ENCODE measurements around the gene COQ8A. TPM values are rescaled to one million over a fixed set of nuclear protein-coding genes. Genes with fewer than 3 reads are reported as not detected.

Gene COQ8A
- total RNA-seq, 1 experiment from 2014 or later, result 35.3 TPM

GRCh38 chr1:226975259-226976250, 35.5 kb downstream of the COQ8A start:
- no peak for ATAC-seq
- no peaks in the 10 kb centered on the region for H3K4me1 ChIP-seq (ENCODE audit: control insufficient read depth in 1 of 2, insufficient read depth in 2 of 2, low read length in 2 of 2)
- no peak overlapping the region for H3K4me2 ChIP-seq (ENCODE audit: low read length)
- H3K9ac ChIP-seq (ENCODE audit: low read length), result no peak overlapping the region
- no peaks in the 10 kb centered on the region for H3K27me3 ChIP-seq (ENCODE audit: insufficient read depth, low read length)
- POLR2A ChIA-PET, result no interaction called here
- H3K4me3 ChIP-seq (replicated peaks in 1 of 2; ENCODE audit: low read depth in 1 of 2, low read length in 2 of 2), result no peak overlapping the region
- no TSS peak for BruUV-seq (replicated peaks)
- H3K9me2 ChIP-seq (ENCODE audit: insufficient read depth), result no peaks in the 10 kb centered on the region
- no peaks in the 10 kb centered on the region for H3K9me3 ChIP-seq (ENCODE audit: control insufficient read depth in 1 of 2, insufficient read depth in 1 of 2, low read depth in 1 of 2, low read length in 2 of 2)
- RAD21 ChIA-PET (ENCODE audit: low non-redundant PET in 1 of 2, low total read pairs in 2 of 2, uncharacterized antibody in 2 of 2, unreplicated experiment in 2 of 2), result no interaction called here
- DNase-seq (ENCODE audit: low read depth, low spot score), result no peak
- H3K79me2 ChIP-seq (ENCODE audit: insufficient read depth, low read length), result no peaks in the 10 kb centered on the region
- H2AFZ ChIP-seq (ENCODE audit: low read depth, low read length, poor library complexity, severe bottlenecking), result no peak overlapping the region
- no peak for TF ChIP-seq CBX3 (IDR thresholded peaks at IDR 0.05; ENCODE audit: low read depth)
- no peak for TF ChIP-seq ZNF274 (IDR thresholded peaks at IDR 0.05; ENCODE audit: low read depth, low read length)
- CTCF ChIA-PET, result no interaction called here
- intact Hi-C loops (cut with micrococcal nuclease), result no loop called here
- no peak overlapping the region for H3K27ac ChIP-seq (ENCODE audit: low read depth, low read length)
- H4K20me1 ChIP-seq (ENCODE audit: insufficient read depth), result no peaks in the 10 kb centered on the region
- 0 out of 4 replicates have a peak, but pooled peaks cover 0 to 3% of the 10 kb centered on the region in 2 experiments for H3K36me3 ChIP-seq (ENCODE audit: control insufficient read depth in 1 of 2, insufficient read depth in 2 of 2, low read length in 2 of 2)

- no peaks in the 10 kb centered on the region for H3K79me2 ChIP-seq (ENCODE audit: insufficient read depth, low read length)
- no peak for ATAC-seq
- ChIA-PET POLR2A (no interaction called here), CTCF (no interaction called here), RAD21 (ENCODE audit: low non-redundant PET in 1 of 2, low total read pairs in 2 of 2, uncharacterized antibody in 2 of 2, unreplicated experiment in 2 of 2) (no interaction called here)
- no peak overlapping the region for H3K9ac ChIP-seq (ENCODE audit: low read length)
- TF ChIP-seq TCF7L2 (IDR thresholded peaks at IDR 0.05; ENCODE audit: borderline replicate concordance, extremely low read depth, insufficient read depth, insufficient read length), result no peak
- no peak for TF ChIP-seq ZNF274 (IDR thresholded peaks at IDR 0.05; ENCODE audit: low read depth, low read length)
- no peak for TF ChIP-seq EGR1 (IDR thresholded peaks at IDR 0.05; ENCODE audit: low read depth)
- no peaks in the 10 kb centered on the region for H3K4me1 ChIP-seq (ENCODE audit: control insufficient read depth in 1 of 2, insufficient read depth in 2 of 2, low read length in 2 of 2)
- H3K4me2 ChIP-seq (ENCODE audit: low read length), result no peak overlapping the region
- 0 out of 4 replicates have a peak, but pooled peaks cover 0 to 3% of the 10 kb centered on the region in 2 experiments for H3K36me3 ChIP-seq (ENCODE audit: control insufficient read depth in 1 of 2, insufficient read depth in 2 of 2, low read length in 2 of 2)
- H3K27me3 ChIP-seq (ENCODE audit: insufficient read depth, low read length), result no peaks in the 10 kb centered on the region
- intact Hi-C loops (cut with micrococcal nuclease), result no loop called here
- no peaks in the 10 kb centered on the region for H4K20me1 ChIP-seq (ENCODE audit: insufficient read depth)
- no peak overlapping the region for H3K4me3 ChIP-seq (replicated peaks in 1 of 2; ENCODE audit: low read depth in 1 of 2, low read length in 2 of 2)
- no peak overlapping the region for H3K27ac ChIP-seq (ENCODE audit: low read depth, low read length)
- H2AFZ ChIP-seq (ENCODE audit: low read depth, low read length, poor library complexity, severe bottlenecking), result no peak overlapping the region
- no peak for DNase-seq (ENCODE audit: low read depth, low spot score)
- H3K9me2 ChIP-seq (ENCODE audit: insufficient read depth), result no peaks in the 10 kb centered on the region
- no TSS peak for BruUV-seq (replicated peaks)
- H3K9me3 ChIP-seq (ENCODE audit: control insufficient read depth in 1 of 2, insufficient read depth in 1 of 2, low read depth in 1 of 2, low read length in 2 of 2), result no peaks in the 10 kb centered on the region
These were observed 36.3 kb downstream of the COQ8A start for GRCh38 chr1:226976276-226976977.
